Thoracic aorta (tissue), 2 donors: ENCODE results near the gene CTBP2. TPM values are rescaled to one million over a fixed set of nuclear protein-coding genes. Genes with fewer than 3 reads are reported as not detected.

Source experiments
- ATAC-seq: fragments of 150-250 bp; one replicate; pipeline ENCODE4 v1.8.0; 2017; ENCODE audit warnings: low read depth; ENCODE audit not compliant: insufficient number of reproducible peaks, low FRiP score
- DNase-seq: peaks from one replicate; pipeline ENCODE4 v3.0.0-alpha.2; 2020; ENCODE audit warnings: low spot score
- H3K27ac ChIP-seq, 2 donors: fragments of 200-600 bp; sonication (generic); 1 replicate in 1 of 2; 2 replicates in 1 of 2; pipeline ENCODE4 v1.5.1; 2016; ENCODE audit warnings: mild to moderate bottlenecking in 2 of 2, moderate library complexity in 2 of 2
- H3K27me3 ChIP-seq: fragments of 200-600 bp; sonication (generic); replicated peaks from 2 replicates; pipeline ENCODE4 v1.6.0; 2016; ENCODE audit warnings: mild to moderate bottlenecking; ENCODE audit not compliant: insufficient read depth
- H3K36me3 ChIP-seq: fragments of 200-600 bp; sonication (generic); one replicate; pipeline ENCODE4 v1.5.1; 2016
- H3K4me1 ChIP-seq, 2 donors: fragments of 200-600 bp; sonication (generic); 1 replicate in 1 of 2; 2 replicates in 1 of 2; pipeline versions ENCODE4 v1.5.1 to v1.6.0; 2016; ENCODE audit warnings: low read depth in 2 of 2, mild to moderate bottlenecking in 1 of 2; ENCODE audit not compliant: control insufficient read depth in 1 of 2
- H3K4me3 ChIP-seq: fragments of 200-600 bp; sonication (generic); 2 replicates; pipeline ENCODE4 v1.5.1; 2016; ENCODE audit warnings: mild to moderate bottlenecking
- H3K9me3 ChIP-seq: fragments of 200-600 bp; sonication (generic); 2 replicates; pipeline ENCODE4 v1.5.1; 2016
- total RNA-seq, 2 donors: library from RNA; depleted of rRNA; stranded (reverse); fragments of >200 nt; gene quantifications; one replicate each; pipeline versions ENCODE4 v1.1.0 to v1.2.3, GENCODE V29; 2016
- TF ChIP-seq, protein P1 (sequence below): fragments of 200-600 bp; sonication (generic); IDR thresholded peaks from one replicate; pipeline ENCODE4 v1.5.1; 2019; ENCODE audit warnings: antibody characterized with exemption

CTBP2 gene
- total RNA-seq, 2 donors from 2014 or later: 62.8 to 80.6 TPM

GRCh38 chr10:125137601-125138438 is 22.5 kb downstream of the CTBP2 start:
- TF ChIP-seq, protein P1, sequence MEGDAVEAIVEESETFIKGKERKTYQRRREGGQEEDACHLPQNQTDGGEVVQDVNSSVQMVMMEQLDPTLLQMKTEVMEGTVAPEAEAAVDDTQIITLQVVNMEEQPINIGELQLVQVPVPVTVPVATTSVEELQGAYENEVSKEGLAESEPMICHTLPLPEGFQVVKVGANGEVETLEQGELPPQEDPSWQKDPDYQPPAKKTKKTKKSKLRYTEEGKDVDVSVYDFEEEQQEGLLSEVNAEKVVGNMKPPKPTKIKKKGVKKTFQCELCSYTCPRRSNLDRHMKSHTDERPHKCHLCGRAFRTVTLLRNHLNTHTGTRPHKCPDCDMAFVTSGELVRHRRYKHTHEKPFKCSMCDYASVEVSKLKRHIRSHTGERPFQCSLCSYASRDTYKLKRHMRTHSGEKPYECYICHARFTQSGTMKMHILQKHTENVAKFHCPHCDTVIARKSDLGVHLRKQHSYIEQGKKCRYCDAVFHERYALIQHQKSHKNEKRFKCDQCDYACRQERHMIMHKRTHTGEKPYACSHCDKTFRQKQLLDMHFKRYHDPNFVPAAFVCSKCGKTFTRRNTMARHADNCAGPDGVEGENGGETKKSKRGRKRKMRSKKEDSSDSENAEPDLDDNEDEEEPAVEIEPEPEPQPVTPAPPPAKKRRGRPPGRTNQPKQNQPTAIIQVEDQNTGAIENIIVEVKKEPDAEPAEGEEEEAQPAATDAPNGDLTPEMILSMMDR: no peak
- DNase-seq: no peak
- no peak overlapping the region for H3K4me3 ChIP-seq
- H3K27ac ChIP-seq: no peak overlapping the region
- peaks cover 3% of the 10 kb centered on the region for H3K36me3 ChIP-seq
- no peak for ATAC-seq
- H3K9me3 ChIP-seq: no peaks in the 10 kb centered on the region
- no peaks in the 10 kb centered on the region for H3K27me3 ChIP-seq
- peaks cover 0 to 72% of the 10 kb centered on the region in 2 donors for H3K4me1 ChIP-seq

DNA sequence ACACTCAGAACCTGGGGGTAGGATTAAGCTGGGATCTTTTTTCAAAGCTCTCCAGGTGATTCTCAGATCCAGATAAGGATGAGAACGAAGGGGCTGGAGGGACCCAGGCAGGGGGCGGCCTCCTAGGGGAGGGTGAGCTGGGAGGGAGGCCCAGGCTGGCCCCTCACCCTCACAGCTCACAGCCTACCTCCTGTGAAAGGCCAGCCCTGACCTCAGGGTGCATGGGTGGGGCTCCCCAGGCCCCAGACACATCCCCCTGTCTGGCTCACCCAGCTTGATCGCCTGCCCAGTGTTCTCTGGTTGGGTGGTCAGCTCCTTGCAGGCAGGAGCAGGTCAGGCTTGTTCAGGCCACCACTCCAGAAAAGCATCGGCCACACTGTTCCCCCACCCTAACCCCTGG is 24.3 kb downstream of the CTBP2 start:
- no peak overlapping the region for H3K27ac ChIP-seq
- H3K36me3 ChIP-seq: peaks cover 8% of the 10 kb centered on the region
- DNase-seq (no peak), ATAC-seq (no peak)
- H3K4me3 ChIP-seq: no peak overlapping the region
- H3K9me3 ChIP-seq: no peaks in the 10 kb centered on the region
- H3K27me3 ChIP-seq: no peaks in the 10 kb centered on the region
- TF ChIP-seq, protein P1: no peak
- H3K4me1 ChIP-seq: peaks cover 0 to 63% of the 10 kb centered on the region in 2 donors

DNA sequence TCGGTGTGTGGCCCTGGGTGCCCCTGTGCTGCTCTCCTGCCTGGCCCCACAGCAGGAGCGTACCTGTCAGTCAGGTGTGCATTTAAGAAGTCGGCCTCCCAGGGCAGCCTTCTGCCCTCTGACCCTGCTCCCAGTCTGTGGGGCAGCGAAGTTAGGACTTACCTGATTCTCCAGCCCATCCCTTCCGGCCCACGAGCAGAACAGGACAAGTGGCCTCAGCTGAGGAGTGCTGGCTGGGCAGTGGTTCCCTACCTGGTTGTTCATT is 24.7 kb downstream of the CTBP2 start:
- H3K9me3 ChIP-seq: no peaks in the 10 kb centered on the region
- H3K4me1 ChIP-seq: peaks cover 0 to 62% of the 10 kb centered on the region in 2 donors
- H3K27me3 ChIP-seq: no peaks in the 10 kb centered on the region
- no peak for DNase-seq
- H3K27ac ChIP-seq: no peak overlapping the region
- peaks cover 10% of the 10 kb centered on the region for H3K36me3 ChIP-seq
- ATAC-seq: no peak
- no peak overlapping the region for H3K4me3 ChIP-seq
- TF ChIP-seq, protein P1: no peak

DNA sequence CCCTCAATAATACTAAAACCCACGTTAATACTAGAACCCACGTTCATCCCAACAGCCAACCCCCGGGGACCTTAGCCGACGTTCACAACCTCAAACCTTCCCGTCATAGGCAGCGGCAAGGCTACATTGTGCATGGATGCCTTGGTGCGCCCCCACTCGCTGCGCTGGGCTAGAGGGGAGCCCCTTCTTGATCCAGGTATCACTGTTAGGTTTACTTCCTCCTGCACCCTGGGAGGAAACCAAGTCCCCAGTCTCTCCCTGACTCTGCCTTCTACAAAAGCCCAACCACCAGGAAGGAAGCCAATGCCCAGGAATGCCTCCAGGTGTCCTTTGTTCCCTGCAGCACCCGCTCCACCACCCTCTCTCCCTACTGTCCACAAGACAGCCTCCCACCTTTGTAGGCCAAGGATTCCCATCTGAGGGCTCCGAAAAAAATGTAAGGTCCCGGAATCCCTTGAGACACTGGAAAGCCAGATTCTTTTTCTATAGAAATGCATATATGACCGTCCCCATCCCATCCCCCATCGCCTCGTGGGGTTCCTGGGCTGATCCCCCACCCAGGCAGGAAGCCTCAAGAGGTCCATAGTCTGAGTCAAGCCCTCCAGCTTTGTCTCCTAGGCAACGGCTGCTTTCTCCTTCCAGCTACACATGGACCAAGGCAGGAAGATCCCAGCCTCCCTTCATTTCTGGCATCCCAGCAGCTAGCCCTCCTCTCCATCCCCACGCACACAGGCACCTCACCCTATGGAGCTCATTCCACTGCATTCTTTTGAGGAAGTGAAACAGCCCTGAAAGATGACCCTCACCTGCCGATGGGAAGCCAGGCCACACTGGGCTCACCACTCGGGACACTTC is 25.2 kb downstream of the CTBP2 start:
- ATAC-seq (no peak), DNase-seq (no peak)
- Histone ChIP-seq H3K4me3 (no peak overlapping the region), H3K36me3 (peaks cover 13% of the 10 kb centered on the region), H3K4me1 (peaks cover 0 to 63% of the 10 kb centered on the region in 2 donors), H3K27ac (no peak overlapping the region), H3K27me3 (no peaks in the 10 kb centered on the region), H3K9me3 (no peaks in the 10 kb centered on the region)
- TF ChIP-seq, protein P1: no peak

GRCh38 chr10:125134483-125134848 is 25.9 kb downstream of the CTBP2 start:
- no peak for ATAC-seq
- Histone ChIP-seq H3K9me3 (no peaks in the 10 kb centered on the region), H3K27me3 (no peaks in the 10 kb centered on the region), H3K36me3 (peaks cover 13% of the 10 kb centered on the region), H3K27ac (no peak overlapping the region), H3K4me3 (no peak overlapping the region), H3K4me1 (peaks cover 0 to 67% of the 10 kb centered on the region in 2 donors)
- DNase-seq: no peak
- TF ChIP-seq, protein P1: no peak
